ENCODE results near the gene ARID1B. TPM values are rescaled to one million over a fixed set of nuclear protein-coding genes. Genes with fewer than 3 reads are reported as not detected.

ARID1B gene
- total RNA-seq, 1 experiment from 2014 or later, result 86.3 TPM

DNA sequence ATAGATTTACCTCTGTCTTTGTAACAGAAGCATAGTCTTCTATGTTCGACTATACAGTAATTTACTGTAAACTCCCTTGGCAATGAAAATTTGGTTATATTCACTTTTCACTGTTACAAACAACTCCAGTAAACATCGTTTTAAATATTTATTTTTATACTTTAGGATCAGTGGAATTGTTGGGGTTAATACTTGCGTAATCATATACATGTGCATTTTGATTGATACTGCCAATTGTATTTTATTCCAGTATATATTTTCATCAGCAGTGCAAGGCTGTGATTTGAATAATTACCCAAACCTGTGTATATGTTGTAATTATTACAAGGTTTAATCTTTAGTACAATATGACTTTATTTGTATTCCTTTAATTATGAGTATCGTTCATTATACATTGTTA, 255.7 kb downstream of the ARID1B start:
- DNase-seq (ENCODE audit: low spot score), result no peak
- CTCF ChIA-PET, result interaction anchor here (0.6 kb wide), 1 partner anchor 90 kb away, joined by 3 read pairs; no protein-coding TSS in a partner anchor
- TF ChIP-seq, protein P1, sequence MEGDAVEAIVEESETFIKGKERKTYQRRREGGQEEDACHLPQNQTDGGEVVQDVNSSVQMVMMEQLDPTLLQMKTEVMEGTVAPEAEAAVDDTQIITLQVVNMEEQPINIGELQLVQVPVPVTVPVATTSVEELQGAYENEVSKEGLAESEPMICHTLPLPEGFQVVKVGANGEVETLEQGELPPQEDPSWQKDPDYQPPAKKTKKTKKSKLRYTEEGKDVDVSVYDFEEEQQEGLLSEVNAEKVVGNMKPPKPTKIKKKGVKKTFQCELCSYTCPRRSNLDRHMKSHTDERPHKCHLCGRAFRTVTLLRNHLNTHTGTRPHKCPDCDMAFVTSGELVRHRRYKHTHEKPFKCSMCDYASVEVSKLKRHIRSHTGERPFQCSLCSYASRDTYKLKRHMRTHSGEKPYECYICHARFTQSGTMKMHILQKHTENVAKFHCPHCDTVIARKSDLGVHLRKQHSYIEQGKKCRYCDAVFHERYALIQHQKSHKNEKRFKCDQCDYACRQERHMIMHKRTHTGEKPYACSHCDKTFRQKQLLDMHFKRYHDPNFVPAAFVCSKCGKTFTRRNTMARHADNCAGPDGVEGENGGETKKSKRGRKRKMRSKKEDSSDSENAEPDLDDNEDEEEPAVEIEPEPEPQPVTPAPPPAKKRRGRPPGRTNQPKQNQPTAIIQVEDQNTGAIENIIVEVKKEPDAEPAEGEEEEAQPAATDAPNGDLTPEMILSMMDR (conservative IDR thresholded peaks at IDR 0.05; ENCODE audit: low read depth, low read length), result no peak
- TF ChIP-seq EZH2 (IDR thresholded peaks at IDR 0.05; ENCODE audit: borderline replicate concordance, low read depth, low read length, poor library complexity, severe bottlenecking), result no peak
- POLR2A ChIA-PET (ENCODE audit: low non-redundant PET), result no interaction called here
- H3K9me3 ChIP-seq (ENCODE audit: low read depth, low read length, poor library complexity, severe bottlenecking), result no peaks in the 10 kb centered on the region
- H3K36me3 ChIP-seq (ENCODE audit: insufficient read depth, low read length, poor library complexity, severe bottlenecking), result no peaks in the 10 kb centered on the region
- peaks cover 29% of the 10 kb centered on the region for H3K4me1 ChIP-seq (ENCODE audit: insufficient read depth, low read length, poor library complexity, severe bottlenecking)
- BruUV-seq (replicated peaks), result no TSS peak
- intact Hi-C loops (cut with micrococcal nuclease; ENCODE audit: unreplicated experiment), result loop anchor here (10.0 kb wide), 1 partner anchor 242 kb away; no protein-coding TSS in a partner anchor
- H3K27ac ChIP-seq (ENCODE audit: low read depth, low read length, poor library complexity, severe bottlenecking), result peak overlapping the region; percentile 53
- H3K27me3 ChIP-seq (replicated peaks; ENCODE audit: insufficient read depth, low read depth, low read length, poor library complexity), result no peaks in the 10 kb centered on the region
- H3K4me3 ChIP-seq (ENCODE audit: low read depth, low read length, poor library complexity, severe bottlenecking), result peak overlapping the region; percentile 38

- intact Hi-C loops (cut with micrococcal nuclease; ENCODE audit: unreplicated experiment), result loop anchor here (1.0 to 10.0 kb wide), 2 partner anchors 151 to 241 kb away; no protein-coding TSS in a partner anchor
- Histone ChIP-seq H3K4me3 (ENCODE audit: low read depth, low read length, poor library complexity, severe bottlenecking) (peak overlapping the region; percentile 38), H3K27ac (ENCODE audit: low read depth, low read length, poor library complexity, severe bottlenecking) (peak overlapping the region; percentile 53), H3K9me3 (ENCODE audit: low read depth, low read length, poor library complexity, severe bottlenecking) (no peaks in the 10 kb centered on the region), H3K27me3 (replicated peaks; ENCODE audit: insufficient read depth, low read depth, low read length, poor library complexity) (no peaks in the 10 kb centered on the region), H3K36me3 (ENCODE audit: insufficient read depth, low read length, poor library complexity, severe bottlenecking) (no peaks in the 10 kb centered on the region), H3K4me1 (ENCODE audit: insufficient read depth, low read length, poor library complexity, severe bottlenecking) (peaks cover 29% of the 10 kb centered on the region)
- TF ChIP-seq, protein P1 (conservative IDR thresholded peaks at IDR 0.05; ENCODE audit: low read depth, low read length), result no peak
- TF ChIP-seq EZH2 (IDR thresholded peaks at IDR 0.05; ENCODE audit: borderline replicate concordance, low read depth, low read length, poor library complexity, severe bottlenecking), result no peak
- POLR2A ChIA-PET (ENCODE audit: low non-redundant PET), result no interaction called here
- CTCF ChIA-PET, result interaction anchor here (1.1 to 1.2 kb wide), 2 partner anchors 12 kb away, joined by 3 read pairs; no protein-coding TSS in a partner anchor
- DNase-seq (ENCODE audit: low spot score), result no peak
- BruUV-seq (replicated peaks), result no TSS peak
Measured at GRCh38 chr6:157033428-157034140, 256.4 kb downstream of the ARID1B start.

- DNase-seq (ENCODE audit: low spot score), result peak; percentile 74
- H3K27ac ChIP-seq (ENCODE audit: low read depth, low read length, poor library complexity, severe bottlenecking), result no peak overlapping the region
- no TSS peak for BruUV-seq (replicated peaks)
- CTCF ChIA-PET, result interaction anchor here (1.1 to 1.2 kb wide), 2 partner anchors 11 to 13 kb away, joined by 3 read pairs; no protein-coding TSS in a partner anchor
- H3K9me3 ChIP-seq (ENCODE audit: low read depth, low read length, poor library complexity, severe bottlenecking), result no peaks in the 10 kb centered on the region
- TF ChIP-seq, protein P1 (conservative IDR thresholded peaks at IDR 0.05; ENCODE audit: low read depth, low read length), result peak; percentile 71
- TF ChIP-seq EZH2 (IDR thresholded peaks at IDR 0.05; ENCODE audit: borderline replicate concordance, low read depth, low read length, poor library complexity, severe bottlenecking), result no peak
- POLR2A ChIA-PET (ENCODE audit: low non-redundant PET), result no interaction called here
- H3K36me3 ChIP-seq (ENCODE audit: insufficient read depth, low read length, poor library complexity, severe bottlenecking), result no peaks in the 10 kb centered on the region
- H3K4me3 ChIP-seq (ENCODE audit: low read depth, low read length, poor library complexity, severe bottlenecking), result no peak overlapping the region
- intact Hi-C loops (cut with micrococcal nuclease; ENCODE audit: unreplicated experiment), result loop anchor here (1.0 to 10.0 kb wide), 2 partner anchors 150 to 240 kb away; no protein-coding TSS in a partner anchor
- H3K4me1 ChIP-seq (ENCODE audit: insufficient read depth, low read length, poor library complexity, severe bottlenecking), result peaks cover 34% of the 10 kb centered on the region
- H3K27me3 ChIP-seq (replicated peaks; ENCODE audit: insufficient read depth, low read depth, low read length, poor library complexity), result no peaks in the 10 kb centered on the region
Measured at GRCh38 chr6:157034436-157035230, 257.5 kb downstream of the ARID1B start.
